ENCODE measurements around the gene FNDC3B. TPM values are rescaled to one million over a fixed set of nuclear protein-coding genes. Genes with fewer than 3 reads are reported as not detected.

The FNDC3B gene
- total RNA-seq, 1 donor from 2014 or later = 68.5 TPM

DNA sequence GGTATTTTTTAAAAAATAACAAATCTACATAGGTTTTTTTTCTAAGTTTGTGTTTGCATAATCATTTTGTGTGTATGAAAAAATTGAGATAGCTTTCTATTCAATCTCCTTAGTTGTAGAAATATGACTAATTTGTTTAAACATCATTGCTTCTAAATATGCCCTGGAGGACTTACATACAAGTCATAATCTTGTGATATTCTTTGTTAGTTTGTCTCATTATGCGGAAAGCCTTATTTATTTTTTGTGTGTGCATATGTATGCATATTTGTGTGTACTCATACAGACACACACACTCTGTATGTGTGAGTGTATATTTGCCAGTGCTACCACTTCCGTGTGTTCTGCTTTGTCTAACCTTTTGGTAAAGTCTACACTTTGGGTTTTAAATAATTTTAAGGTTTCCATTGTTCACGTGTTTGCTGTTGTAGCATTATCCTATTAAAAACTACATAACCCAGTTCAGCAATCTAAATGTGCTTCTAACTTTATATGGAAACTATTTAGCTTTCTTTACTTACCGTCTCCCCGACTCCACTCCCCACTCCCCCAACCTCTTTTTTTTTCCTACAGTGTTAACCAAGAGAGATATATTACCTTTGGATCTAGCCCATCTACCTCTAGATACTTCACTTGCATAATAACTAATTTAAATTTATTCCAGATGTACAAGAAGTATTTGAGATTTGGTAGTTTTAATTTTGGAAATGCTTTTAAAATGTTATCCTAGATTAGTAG, 111.7 kb downstream of the FNDC3B start:
- Histone ChIP-seq H3K27me3 (no peaks in the 10 kb centered on the region), H3K4me3 (no peak overlapping the region), H3K9me3 (no peaks in the 10 kb centered on the region), H3K36me3 (no peaks in the 10 kb centered on the region), H3K4me1 (peaks cover 50% of the 10 kb centered on the region), H3K27ac (no peak overlapping the region)
- intact Hi-C loops (cut with DNase I) = no loop called here
- TF ChIP-seq POLR2AphosphoS5 (IDR thresholded peaks at IDR 0.05; ENCODE audit: insufficient read depth in 1 of 2, low read depth in 1 of 2) = no peak
- TF ChIP-seq, protein P1, sequence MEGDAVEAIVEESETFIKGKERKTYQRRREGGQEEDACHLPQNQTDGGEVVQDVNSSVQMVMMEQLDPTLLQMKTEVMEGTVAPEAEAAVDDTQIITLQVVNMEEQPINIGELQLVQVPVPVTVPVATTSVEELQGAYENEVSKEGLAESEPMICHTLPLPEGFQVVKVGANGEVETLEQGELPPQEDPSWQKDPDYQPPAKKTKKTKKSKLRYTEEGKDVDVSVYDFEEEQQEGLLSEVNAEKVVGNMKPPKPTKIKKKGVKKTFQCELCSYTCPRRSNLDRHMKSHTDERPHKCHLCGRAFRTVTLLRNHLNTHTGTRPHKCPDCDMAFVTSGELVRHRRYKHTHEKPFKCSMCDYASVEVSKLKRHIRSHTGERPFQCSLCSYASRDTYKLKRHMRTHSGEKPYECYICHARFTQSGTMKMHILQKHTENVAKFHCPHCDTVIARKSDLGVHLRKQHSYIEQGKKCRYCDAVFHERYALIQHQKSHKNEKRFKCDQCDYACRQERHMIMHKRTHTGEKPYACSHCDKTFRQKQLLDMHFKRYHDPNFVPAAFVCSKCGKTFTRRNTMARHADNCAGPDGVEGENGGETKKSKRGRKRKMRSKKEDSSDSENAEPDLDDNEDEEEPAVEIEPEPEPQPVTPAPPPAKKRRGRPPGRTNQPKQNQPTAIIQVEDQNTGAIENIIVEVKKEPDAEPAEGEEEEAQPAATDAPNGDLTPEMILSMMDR (IDR thresholded peaks at IDR 0.05) = no peak
- no peak for DNase-seq (ENCODE audit: extremely low spot score in 2 of 2)

DNA sequence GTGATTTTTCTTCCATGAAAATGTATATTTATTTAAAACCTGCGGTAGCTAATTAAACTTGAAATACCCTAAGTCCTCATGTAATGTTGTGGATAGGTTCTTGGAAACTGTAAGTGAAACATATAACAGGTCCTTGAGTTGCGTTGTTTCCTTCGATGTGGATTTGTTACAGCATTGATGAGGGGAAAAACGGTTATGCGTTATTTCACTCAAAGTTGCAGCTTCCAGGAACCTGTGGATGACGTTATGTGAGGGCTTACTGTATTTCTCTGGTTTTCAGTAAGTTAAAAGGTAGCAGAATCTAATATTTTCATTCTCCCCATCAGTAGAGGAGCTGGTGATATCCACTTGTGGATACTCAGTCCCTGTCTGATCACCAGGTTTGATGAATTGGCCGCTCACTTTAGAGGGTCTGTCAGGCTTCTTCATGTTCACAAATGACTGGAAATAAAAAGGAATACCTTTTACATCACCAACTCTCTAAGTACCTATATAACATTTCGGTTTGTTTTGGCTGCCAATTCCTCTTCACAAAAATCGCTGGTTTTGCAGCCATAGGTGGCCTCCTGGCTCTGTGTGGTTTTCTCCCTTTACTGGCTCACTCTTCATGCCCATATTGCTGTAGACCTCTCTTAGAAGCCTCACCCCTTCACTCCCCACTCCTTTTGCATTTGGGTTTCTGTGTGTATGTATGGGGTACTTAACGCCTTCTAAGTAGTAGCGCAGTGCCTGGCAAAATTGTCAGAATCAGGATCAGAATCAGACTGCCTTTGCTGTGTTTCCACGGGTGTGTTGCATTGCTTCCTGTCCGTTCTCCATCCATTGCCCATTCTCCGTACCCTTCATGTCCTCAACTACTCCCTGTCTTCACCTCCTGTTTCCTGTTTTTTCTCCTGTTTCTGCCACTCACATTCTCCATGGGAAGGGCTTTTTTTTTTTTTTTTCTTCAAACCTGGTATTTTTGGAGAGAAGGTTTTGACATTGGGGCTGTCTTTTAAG, 112.6 kb downstream of the FNDC3B start:
- no peaks in the 10 kb centered on the region for H3K36me3 ChIP-seq
- no peak overlapping the region for H3K4me3 ChIP-seq
- peaks cover 59% of the 10 kb centered on the region for H3K4me1 ChIP-seq
- no peaks in the 10 kb centered on the region for H3K9me3 ChIP-seq
- no peak for DNase-seq (ENCODE audit: extremely low spot score in 2 of 2)
- TF ChIP-seq POLR2A (IDR thresholded peaks at IDR 0.05) = no peak
- no peak for TF ChIP-seq POLR2AphosphoS5 (IDR thresholded peaks at IDR 0.05; ENCODE audit: insufficient read depth in 1 of 2, low read depth in 1 of 2)
- TF ChIP-seq, protein P1 (IDR thresholded peaks at IDR 0.05) = no peak
- no peaks in the 10 kb centered on the region for H3K27me3 ChIP-seq
- intact Hi-C loops (cut with DNase I) = no loop called here
- peak overlapping the region; percentile 79 for H3K27ac ChIP-seq

DNA sequence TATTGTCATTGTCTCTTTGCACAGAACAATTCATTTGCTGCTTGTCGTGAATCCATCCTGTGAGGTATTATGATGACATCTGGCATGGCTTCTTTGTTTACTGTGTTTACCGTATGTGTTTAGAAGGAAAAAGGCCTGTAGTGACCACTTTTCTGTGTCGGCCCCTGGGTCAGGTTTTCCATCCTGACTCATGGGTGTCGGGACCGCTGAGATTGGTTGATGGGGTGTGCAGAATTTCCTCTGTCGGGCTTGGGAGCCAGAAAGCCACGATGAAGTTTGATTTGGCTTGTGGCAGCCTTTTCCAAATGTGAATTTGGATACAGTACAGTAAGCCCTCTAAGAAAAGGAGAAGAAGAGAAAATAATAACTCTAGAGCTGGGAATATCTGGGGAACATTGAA, 113.5 kb downstream of the FNDC3B start:
- no peak for DNase-seq (ENCODE audit: extremely low spot score in 2 of 2)
- Histone ChIP-seq H3K27ac (peak overlapping the region; percentile 79), H3K4me3 (no peak overlapping the region), H3K4me1 (peaks cover 60% of the 10 kb centered on the region), H3K36me3 (no peaks in the 10 kb centered on the region), H3K27me3 (no peaks in the 10 kb centered on the region), H3K9me3 (no peaks in the 10 kb centered on the region)
- intact Hi-C loops (cut with DNase I) = no loop called here
- TF ChIP-seq, protein P1 (IDR thresholded peaks at IDR 0.05) = no peak
- TF ChIP-seq POLR2A (IDR thresholded peaks at IDR 0.05) (no peak), POLR2AphosphoS5 (IDR thresholded peaks at IDR 0.05; ENCODE audit: insufficient read depth in 1 of 2, low read depth in 1 of 2) (no peak)

DNA sequence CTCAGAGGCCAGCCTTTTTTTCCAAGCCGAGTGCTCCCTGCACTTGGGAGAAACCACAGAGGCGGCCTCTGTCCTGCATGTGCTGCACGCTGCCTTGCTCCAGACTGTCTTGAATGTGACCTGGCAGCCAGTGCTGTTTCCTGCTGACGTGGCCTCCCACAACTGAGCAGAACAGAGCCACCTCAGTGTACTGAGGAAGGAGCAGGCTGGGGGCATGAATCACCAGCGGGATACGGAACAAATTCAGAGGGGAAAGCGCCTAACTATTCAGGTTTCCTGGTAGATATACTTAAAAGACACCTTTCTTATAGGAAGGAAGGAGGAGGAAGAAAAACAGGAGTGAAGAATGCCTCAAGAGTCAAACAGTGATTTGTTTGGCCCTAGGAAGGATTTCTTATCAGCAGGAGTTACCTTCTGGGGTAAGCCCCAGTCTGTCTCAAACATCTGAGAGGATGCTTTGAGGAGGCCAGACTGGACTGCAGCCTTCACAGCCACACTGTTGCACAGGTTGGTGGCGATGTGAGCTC, 114.0 kb downstream of the FNDC3B start:
- peaks cover 60% of the 10 kb centered on the region for H3K4me1 ChIP-seq
- no peak overlapping the region for H3K4me3 ChIP-seq
- H3K27ac ChIP-seq = peak overlapping the region; percentile 79
- H3K27me3 ChIP-seq = no peaks in the 10 kb centered on the region
- TF ChIP-seq POLR2AphosphoS5 (IDR thresholded peaks at IDR 0.05; ENCODE audit: insufficient read depth in 1 of 2, low read depth in 1 of 2) = peak; percentile 85 to 90
- TF ChIP-seq, protein P1 (IDR thresholded peaks at IDR 0.05) = no peak
- TF ChIP-seq POLR2A (IDR thresholded peaks at IDR 0.05) = peak in 1 of 2 donors; percentile 18
- intact Hi-C loops (cut with DNase I) = no loop called here
- no peaks in the 10 kb centered on the region for H3K36me3 ChIP-seq
- no peaks in the 10 kb centered on the region for H3K9me3 ChIP-seq
- DNase-seq (ENCODE audit: extremely low spot score in 2 of 2) = peak in 1 of 2 donors; percentile 98

Data from vagina (tissue), 2 donors.